Amniotic stem cell (primary cell): ENCODE results near the gene B3GALT5.
"Not testable (repeated sequence)": the region's sequence is repeated elsewhere in the genome, so short reads cannot be mapped to it uniquely, and the experiment has no call there.

Experiments
- DNase-seq: peaks from one replicate; lab custom pipeline; 2025; lab: John Stamatoyannopoulos, UW

B3GALT5 gene

GRCh38 chr21:39667353-39667891 lies 54.7 kb downstream of the B3GALT5 start:
- no peak for DNase-seq

DNA sequence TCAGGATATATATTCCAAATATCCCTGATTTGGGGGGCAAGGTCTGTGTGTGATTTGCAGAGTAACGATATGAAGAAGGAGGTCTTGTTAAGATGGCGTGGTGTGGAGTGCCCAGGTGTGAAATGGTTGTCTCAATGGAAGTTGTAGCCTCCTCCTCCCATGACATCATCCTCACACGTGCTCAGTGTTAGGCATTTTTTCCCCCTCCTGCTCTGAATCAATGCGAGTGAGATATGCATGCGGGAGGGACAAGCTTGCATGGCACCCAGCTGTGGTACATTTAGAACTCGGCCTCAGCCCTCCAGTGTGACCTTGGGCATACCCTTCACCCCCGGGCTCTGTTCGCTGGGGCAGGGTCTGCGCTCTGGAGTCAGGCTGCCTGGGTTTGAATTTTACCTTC lies 55.6 kb downstream of the B3GALT5 start:
- no peak for DNase-seq

DNA sequence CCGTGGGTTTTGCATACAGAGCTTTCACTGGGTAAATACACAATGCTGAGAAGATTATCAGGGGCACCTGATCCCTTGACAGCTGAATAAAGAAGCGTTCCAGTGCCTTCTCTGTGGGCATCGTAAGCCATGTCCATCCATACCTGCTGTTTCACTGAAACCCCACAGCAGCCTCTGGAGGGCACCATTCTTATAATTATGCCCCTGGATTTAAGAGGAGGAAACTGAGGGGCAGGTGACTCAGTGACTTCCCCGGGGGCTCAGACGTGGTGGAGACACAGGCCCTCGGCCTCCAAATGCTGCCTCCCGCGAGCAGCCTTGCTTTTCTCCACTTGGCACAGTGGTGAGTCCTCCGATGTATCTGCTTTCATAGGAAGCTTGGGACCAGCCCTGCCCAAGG lies 56.7 kb downstream of the B3GALT5 start:
- DNase-seq, result no peak

GRCh38 chr21:39669976-39670661 lies 57.4 kb downstream of the B3GALT5 start:
- DNase-seq, result no peak

DNA sequence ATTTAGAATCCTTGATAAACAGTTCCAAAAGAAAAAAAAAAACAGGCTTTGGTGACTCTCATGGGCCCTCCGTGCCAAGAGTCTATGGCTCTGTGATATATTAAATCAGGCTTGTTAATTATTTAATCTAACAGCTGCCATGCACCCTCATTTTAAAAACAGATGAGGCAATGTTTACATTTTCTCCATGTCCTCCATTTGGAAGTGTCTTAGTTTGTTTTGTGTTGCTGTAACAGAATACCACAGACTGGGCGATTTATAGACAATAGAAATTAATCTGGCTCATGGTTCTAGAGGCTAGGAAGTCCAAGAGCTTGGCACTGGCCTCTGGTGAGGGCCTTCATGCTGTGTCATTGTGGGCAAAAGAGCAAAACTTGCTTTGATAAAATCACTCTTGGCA lies 58.0 kb downstream of the B3GALT5 start:
- DNase-seq, result no peak

GRCh38 chr21:39671986-39672385 lies 59.2 kb downstream of the B3GALT5 start:
- no peak for DNase-seq

GRCh38 chr21:39673163-39673562 lies 60.4 kb downstream of the B3GALT5 start:
- DNase-seq, result no peak

GRCh38 chr21:39673736-39674135 lies 61.0 kb downstream of the B3GALT5 start:
- DNase-seq, result no peak

DNA sequence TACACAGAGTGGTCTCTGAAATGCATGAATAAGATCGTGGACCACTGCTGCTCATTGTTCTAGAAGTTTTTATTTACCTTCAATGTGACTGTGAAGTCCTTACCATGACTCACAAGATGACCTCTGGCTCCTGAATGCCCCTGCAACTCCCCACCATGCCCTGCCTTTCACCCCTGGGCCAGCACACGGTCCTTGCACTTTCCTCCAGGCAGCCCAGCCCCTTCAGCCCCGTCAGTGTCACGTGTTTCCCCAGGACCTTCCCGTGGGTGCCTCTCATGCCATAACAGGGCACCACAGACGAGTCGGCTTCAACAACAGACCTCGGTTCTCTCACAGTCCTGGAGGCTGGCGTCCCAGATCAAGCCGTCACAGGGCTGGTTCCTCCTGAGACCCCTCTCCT lies 62.1 kb downstream of the B3GALT5 start:
- DNase-seq, result no peak

DNA sequence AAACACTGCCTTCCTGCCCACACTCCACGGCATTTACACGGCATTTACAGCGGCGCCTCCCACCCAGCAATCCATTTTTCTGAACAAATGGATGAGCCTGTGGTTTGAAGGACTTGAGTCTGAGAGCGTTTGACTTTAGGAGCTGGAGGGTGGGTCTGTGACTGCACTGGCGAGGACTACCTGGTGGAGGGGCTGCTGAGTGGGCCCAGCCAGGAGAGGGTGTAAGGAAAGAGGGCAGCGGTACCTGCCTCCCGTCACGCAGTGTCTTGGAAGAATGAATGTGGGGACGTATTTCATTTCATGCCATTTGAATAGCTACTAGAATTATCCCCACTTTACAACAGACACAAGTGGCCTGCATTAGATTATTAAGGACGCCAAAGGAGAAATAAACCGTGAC lies 62.9 kb downstream of the B3GALT5 start:
- no peak for DNase-seq

DNA sequence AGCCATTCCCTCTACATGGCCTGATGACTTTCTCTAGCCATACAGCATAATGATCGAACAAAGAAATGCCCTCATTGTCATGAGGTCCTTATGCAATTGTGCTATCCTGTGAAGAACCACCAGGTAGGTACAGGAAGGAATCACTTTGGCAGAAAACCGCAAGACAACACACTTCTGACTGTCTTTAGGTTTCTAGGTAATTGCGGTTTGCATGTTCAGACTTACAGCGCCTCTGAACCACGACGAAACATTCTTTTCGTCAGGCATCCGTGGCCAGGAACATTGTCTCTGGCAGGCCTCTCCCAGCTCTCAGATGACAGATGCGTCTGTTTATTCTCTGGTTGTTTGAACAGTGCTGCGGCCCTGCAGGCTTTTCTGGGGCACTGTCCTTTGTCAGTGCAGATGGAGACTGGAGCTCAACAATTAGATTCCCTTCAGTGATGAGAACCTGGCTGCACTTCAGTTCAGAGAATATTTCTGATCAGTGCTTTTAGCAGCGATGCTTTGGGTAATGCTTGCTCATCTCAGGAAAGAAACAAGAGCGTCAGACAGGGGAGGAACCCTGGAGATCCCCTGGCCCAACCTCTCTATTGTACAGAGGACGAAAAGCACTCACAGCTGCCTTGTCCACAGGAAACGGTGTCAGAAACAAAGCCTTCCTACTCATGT lies 63.4 kb downstream of the B3GALT5 start:
- DNase-seq, result no peak

GRCh38 chr21:39680216-39680615 lies 67.5 kb downstream of the B3GALT5 start:
- DNase-seq, result no peak

GRCh38 chr21:39681257-39681656 lies 68.5 kb downstream of the B3GALT5 start:
- no peak for DNase-seq

- DNase-seq, result peak; percentile 13
These were observed 69.1 kb downstream of the B3GALT5 start for GRCh38 chr21:39681845-39682244.

DNA sequence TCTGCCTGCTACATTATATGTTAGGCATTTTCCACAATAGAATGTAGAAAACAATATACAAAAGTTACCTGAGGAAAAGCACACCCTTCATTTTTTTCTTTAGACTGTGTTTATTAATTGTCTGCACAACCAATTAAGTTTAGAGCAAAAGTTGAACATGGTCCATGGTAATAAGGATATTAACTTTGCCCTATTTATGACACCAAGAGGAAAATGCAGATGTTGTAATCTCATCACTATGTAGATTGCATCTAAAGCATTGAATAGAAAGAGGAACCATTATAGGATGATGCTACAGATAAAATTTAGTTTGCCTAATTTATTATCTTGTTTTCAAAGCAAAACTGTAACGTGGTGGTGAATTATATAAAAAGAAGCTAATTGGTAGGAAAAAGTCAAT lies 72.5 kb downstream of the B3GALT5 start:
- DNase-seq, result no peak

DNA sequence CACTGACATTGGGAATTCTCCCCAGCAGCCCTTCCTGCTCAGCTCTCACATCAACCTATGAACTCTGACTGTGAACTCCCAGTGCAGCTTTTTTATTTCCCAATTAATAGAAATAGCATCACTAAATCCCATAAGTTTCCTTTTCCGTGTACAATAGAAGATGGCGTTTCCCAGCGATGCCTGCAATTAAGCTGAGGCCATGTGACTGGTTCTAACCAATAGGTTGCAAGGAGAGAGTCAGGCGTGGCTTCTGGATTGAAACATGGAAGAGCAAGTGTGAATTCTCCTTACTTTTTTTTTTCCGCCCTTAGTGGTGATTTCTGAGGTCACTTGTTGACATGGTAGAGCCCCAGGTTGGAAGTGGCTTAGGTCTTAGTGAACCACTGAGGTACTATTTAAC lies 73.3 kb downstream of the B3GALT5 start:
- DNase-seq, result no peak

DNA sequence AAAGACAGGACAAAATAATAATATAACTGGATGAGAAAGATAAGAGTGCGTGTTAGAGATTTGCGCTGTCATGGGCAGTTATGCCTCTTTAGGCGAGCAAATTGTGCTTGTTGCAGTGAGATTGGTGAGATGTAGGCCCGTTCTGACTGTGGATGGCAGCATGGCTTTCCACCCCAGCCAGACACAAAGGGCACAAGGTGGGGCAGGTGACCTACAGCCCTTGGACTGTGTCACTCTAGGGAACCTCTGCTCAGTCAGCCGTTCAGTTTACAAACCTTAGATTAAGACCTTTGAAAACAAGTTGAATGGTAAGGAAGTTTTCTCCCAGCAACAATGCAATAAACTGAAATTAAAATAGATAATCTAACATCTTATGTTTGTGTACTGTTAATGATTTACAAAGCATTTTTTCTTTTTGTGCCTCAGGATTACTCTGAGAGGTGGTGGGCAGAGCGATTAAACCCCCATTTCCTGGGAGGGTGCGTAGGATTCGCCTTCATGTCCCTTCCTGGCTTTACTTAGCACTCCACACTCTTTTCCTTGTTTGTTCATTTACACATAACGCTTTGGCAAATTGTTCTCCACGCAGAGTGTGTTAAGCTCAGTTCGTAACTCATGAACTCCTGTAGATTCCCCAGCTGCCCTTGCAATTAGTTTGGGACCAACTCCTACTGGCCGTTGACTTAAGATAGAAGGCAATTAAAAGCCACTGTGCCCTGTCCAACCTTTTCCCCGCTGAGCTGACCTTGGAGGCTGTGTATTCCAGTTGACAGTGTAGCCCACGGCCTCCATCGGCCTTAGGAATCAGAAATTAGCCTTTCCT lies 74.1 kb downstream of the B3GALT5 start:
- DNase-seq, result no peak

GRCh38 chr21:39688010-39688409 lies 75.3 kb downstream of the B3GALT5 start:
- DNase-seq, result no peak

GRCh38 chr21:39689860-39690259 lies 77.1 kb downstream of the B3GALT5 start:
- not testable (repeated sequence) for DNase-seq

- DNase-seq, result no peak
These were observed 77.7 kb downstream of the B3GALT5 start for GRCh38 chr21:39690454-39690853.

GRCh38 chr21:39694750-39695149 lies 82.0 kb downstream of the B3GALT5 start:
- DNase-seq, result no peak

DNA sequence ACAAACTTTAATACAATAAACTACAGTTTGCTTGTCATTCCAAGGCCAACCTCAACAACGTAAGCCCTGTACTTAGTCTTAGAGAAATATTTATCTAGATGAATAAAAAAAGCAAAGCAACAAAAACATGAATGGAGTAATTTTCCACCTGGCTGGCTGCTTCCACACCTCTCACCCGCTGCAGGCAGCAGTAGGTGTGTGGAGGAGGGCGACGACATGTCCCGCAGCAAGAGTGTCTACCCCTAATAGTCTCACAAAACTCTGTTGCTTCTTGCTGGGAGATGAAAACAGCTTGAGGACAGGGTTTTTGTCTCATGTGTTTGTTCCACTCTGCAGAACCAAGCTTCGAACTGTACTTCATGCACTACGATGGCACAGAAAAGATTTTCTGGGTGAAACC lies 83.5 kb downstream of the B3GALT5 start:
- DNase-seq, result no peak

- DNase-seq, result no peak
These were observed 83.9 kb downstream of the B3GALT5 start for GRCh38 chr21:39696618-39697017.
